HG03460 (cell line): ENCODE measurements around the gene C1QA.

Source experiments
- ATAC-seq: cut with Tn5 transposase; IDR thresholded peaks from one replicate; pipeline ENCODE4 v1.9.1; 2021; ENCODE audit not compliant: unreplicated experiment

Gene C1QA

GRCh38 chr1:22612671-22613571, 23.5 kb upstream of the C1QA start:
- ATAC-seq: no peak

- ATAC-seq: no peak
Observed at GRCh38 chr1:22613572-22613918, 22.9 kb upstream of the C1QA start.

- no peak for ATAC-seq
Observed at GRCh38 chr1:22613951-22614350, 22.5 kb upstream of the C1QA start.

- ATAC-seq: no peak
Observed at GRCh38 chr1:22615886-22616285, 20.5 kb upstream of the C1QA start.

- ATAC-seq: no peak
Observed at GRCh38 chr1:22616571-22616970, 19.9 kb upstream of the C1QA start.

- ATAC-seq: no peak
Observed at GRCh38 chr1:22618056-22618455, 18.4 kb upstream of the C1QA start.

- ATAC-seq: no peak
Observed at GRCh38 chr1:22619252-22619651, 17.2 kb upstream of the C1QA start.

- ATAC-seq: no peak
Observed at GRCh38 chr1:22619798-22620197, 16.6 kb upstream of the C1QA start.

GRCh38 chr1:22621761-22622160, 14.7 kb upstream of the C1QA start:
- ATAC-seq: no peak

GRCh38 chr1:22625262-22625925, 11.0 kb upstream of the C1QA start:
- ATAC-seq: no peak

- no peak for ATAC-seq
Observed at GRCh38 chr1:22626237-22627157, 9.9 kb upstream of the C1QA start.

GRCh38 chr1:22627331-22627730, 9.1 kb upstream of the C1QA start:
- no peak for ATAC-seq

GRCh38 chr1:22628698-22629444, 7.6 kb upstream of the C1QA start:
- ATAC-seq: no peak

- ATAC-seq: no peak
Observed at GRCh38 chr1:22629886-22630285, 6.5 kb upstream of the C1QA start.

GRCh38 chr1:22633697-22634463, 2.5 kb upstream of the C1QA start:
- ATAC-seq: no peak

GRCh38 chr1:22635436-22635835, 992 bp upstream of the C1QA start:
- ATAC-seq: no peak

GRCh38 chr1:22636927-22637326, 499 bp downstream of the C1QA start:
- no peak for ATAC-seq

GRCh38 chr1:22637907-22638445, 1.5 kb downstream of the C1QA start:
- ATAC-seq: no peak

GRCh38 chr1:22638476-22639234, 2.2 kb downstream of the C1QA start:
- no peak for ATAC-seq
